PC-9 (cell line): ENCODE measurements around the gene MAP3K13. TPM values are rescaled to one million over a fixed set of nuclear protein-coding genes. Genes with fewer than 3 reads are reported as not detected.
"Not testable (repeated sequence)": the region's sequence is repeated elsewhere in the genome, so short reads cannot be mapped to it uniquely, and the experiment has no call there.

Source experiments
- BruUV-seq: library from RNA; stranded (reverse); fragments of 400-500 nt; replicated peaks from 2 replicates; lab custom pipeline; 2021; lab: Mats Ljungman, UMichigan
- CTCF ChIA-PET: fragments of 300-600 bp; sonication (Branson Sonifier 250); formaldehyde crosslinking; loops from one replicate; lab custom pipeline; 2022; ENCODE audit warnings: antibody characterized with exemption; lab: Charles Lee
- POLR2A ChIA-PET: fragments of 300-600 bp; sonication (Branson Sonifier 250); formaldehyde crosslinking; loops from one replicate; lab custom pipeline; 2022; ENCODE audit warnings: antibody characterized with exemption; ENCODE audit not compliant: unreplicated experiment; lab: Charles Lee
- DNase-seq, 2 experiments: peaks; one replicate each; pipeline versions ENCODE4 v3.0.0 to v3.0.0-alpha.2; 2015 to 2022; ENCODE audit warnings: mixed read lengths in 1 of 2
- H2AFZ ChIP-seq: fragments of 200-600 bp; sonication (generic); 2 replicates; pipeline ENCODE4 v1.8.1; 2017; ENCODE audit warnings: antibody characterized with exemption
- H3F3A ChIP-seq: fragments of 200-600 bp; sonication (generic); 2 replicates; pipeline ENCODE4 v1.8.1; 2017; ENCODE audit warnings: antibody characterized with exemption, mild to moderate bottlenecking, low read depth; ENCODE audit not compliant: insufficient read depth
- H3K27ac ChIP-seq: fragments of 200-600 bp; sonication (generic); 2 replicates; pipeline ENCODE4 v1.6.1; 2016; ENCODE audit warnings: mixed run types
- H3K27me3 ChIP-seq: fragments of 200-600 bp; sonication (generic); 2 replicates; pipeline ENCODE4 v1.6.1; 2016; ENCODE audit warnings: low read depth, mixed run types; ENCODE audit not compliant: insufficient read depth
- H3K36me3 ChIP-seq: fragments of 200-600 bp; sonication (generic); 2 replicates; pipeline ENCODE4 v1.6.1; 2016; ENCODE audit warnings: low read depth, mixed run types
- H3K4me1 ChIP-seq: fragments of 200-600 bp; sonication (generic); replicated peaks from 2 replicates; pipeline ENCODE4 v1.6.1; 2016; ENCODE audit warnings: mixed run types; ENCODE audit not compliant: insufficient read depth
- H3K4me2 ChIP-seq: fragments of 200-600 bp; sonication (generic); 2 replicates; pipeline ENCODE4 v1.6.1; 2017; ENCODE audit warnings: mixed run types
- H3K4me3 ChIP-seq: fragments of 200-600 bp; sonication (generic); 2 replicates; pipeline ENCODE4 v1.6.1; 2016; ENCODE audit warnings: mixed run types
- H3K79me2 ChIP-seq: fragments of 200-600 bp; sonication (generic); 2 replicates; pipeline ENCODE4 v1.6.1; 2017; ENCODE audit warnings: low read depth, mixed run types
- H3K9me2 ChIP-seq: fragments of 200-600 bp; sonication (generic); 2 replicates; pipeline ENCODE4 v1.8.1; 2017; ENCODE audit warnings: mild to moderate bottlenecking; ENCODE audit not compliant: insufficient read depth
- H3K9me3 ChIP-seq: fragments of 200-600 bp; sonication (generic); 2 replicates; pipeline ENCODE4 v1.8.1; 2016; ENCODE audit warnings: low read depth; ENCODE audit not compliant: insufficient read depth
- H4K20me1 ChIP-seq: fragments of 200-600 bp; sonication (generic); 2 replicates; pipeline ENCODE4 v1.8.1; 2017; ENCODE audit not compliant: insufficient read depth
- CTCF ChIP-seq: fragments of 200-600 bp; sonication (generic); conservative IDR thresholded peaks from 2 replicates; pipeline ENCODE4 v1.6.1; 2017; ENCODE audit warnings: mixed run types, antibody characterized with exemption, mild to moderate bottlenecking, moderate library complexity
- EZH2 ChIP-seq: fragments of 200-600 bp; sonication (generic); IDR thresholded peaks from 2 replicates; pipeline ENCODE4 v1.8.0; 2017; ENCODE audit warnings: antibody characterized with exemption, low read depth
- intact Hi-C: fragments of 100-400 bp; cut with micrococcal nuclease; formaldehyde crosslinking; loops from one replicate; pipeline ENCODE4 v1.10.0; 2022; ENCODE audit not compliant: unreplicated experiment
- total RNA-seq: library from RNA; stranded (reverse); gene quantifications from 2 replicates; pipeline ENCODE4 v1.2.3, GENCODE V29; 2021

MAP3K13 gene
- total RNA-seq, 1 experiment from 2014 or later: 65.5 TPM

- ChIA-PET CTCF (no interaction called here), POLR2A (no interaction called here)
- TF ChIP-seq CTCF (no peak), EZH2 (no peak)
- DNase-seq: no peak
- Histone ChIP-seq H3K9me2 (no peaks in the 10 kb centered on the region), H3K9me3 (no peaks in the 10 kb centered on the region), H3K36me3 (no peaks in the 10 kb centered on the region), H3K27me3 (no peaks in the 10 kb centered on the region), H4K20me1 (no peaks in the 10 kb centered on the region), H2AFZ (no peak overlapping the region), H3K79me2 (no peaks in the 10 kb centered on the region), H3K4me3 (no peak overlapping the region), H3K4me1 (no peaks in the 10 kb centered on the region), H3K27ac (no peak overlapping the region), H3K4me2 (no peak overlapping the region), H3F3A (no peaks in the 10 kb centered on the region)
- no TSS peak for BruUV-seq
- intact Hi-C loops: no loop called here
Observed at GRCh38 chr3:185371306-185372074, 8.6 kb downstream of the MAP3K13 start.

- no peaks in the 10 kb centered on the region for H3K4me1 ChIP-seq
- H3K36me3 ChIP-seq: no peaks in the 10 kb centered on the region
- no TSS peak for BruUV-seq
- TF ChIP-seq EZH2 (no peak), CTCF (no peak)
- DNase-seq: no peak
- ChIA-PET POLR2A (no interaction called here), CTCF (no interaction called here)
- intact Hi-C loops: no loop called here
- no peak overlapping the region for H2AFZ ChIP-seq
- no peaks in the 10 kb centered on the region for H3K79me2 ChIP-seq
- no peak overlapping the region for H3K4me2 ChIP-seq
- H3K27me3 ChIP-seq: no peaks in the 10 kb centered on the region
- peaks cover 3% of the 10 kb centered on the region; the same call in 1 of the 2 replicates for H4K20me1 ChIP-seq
- H3K4me3 ChIP-seq: no peak overlapping the region
- no peaks in the 10 kb centered on the region for H3F3A ChIP-seq
- H3K9me2 ChIP-seq: no peaks in the 10 kb centered on the region
- H3K9me3 ChIP-seq: no peaks in the 10 kb centered on the region
- H3K27ac ChIP-seq: no peak overlapping the region
Observed at GRCh38 chr3:185381320-185382058, 18.6 kb downstream of the MAP3K13 start.

GRCh38 chr3:185382154-185382553 is 19.2 kb downstream of the MAP3K13 start:
- Histone ChIP-seq H3K4me1 (no peaks in the 10 kb centered on the region), H3K27ac (no peak overlapping the region), H4K20me1 (peaks cover 3% of the 10 kb centered on the region; the same call in 1 of the 2 replicates), H3K27me3 (no peaks in the 10 kb centered on the region), H3K4me2 (no peak overlapping the region), H3F3A (no peaks in the 10 kb centered on the region), H3K36me3 (no peaks in the 10 kb centered on the region), H2AFZ (no peak overlapping the region), H3K9me2 (no peaks in the 10 kb centered on the region), H3K9me3 (no peaks in the 10 kb centered on the region), H3K79me2 (no peaks in the 10 kb centered on the region), H3K4me3 (no peak overlapping the region)
- CTCF ChIA-PET: no interaction called here
- no peak for TF ChIP-seq EZH2
- no peak for TF ChIP-seq CTCF
- POLR2A ChIA-PET: interaction anchor here (1.0 kb wide), 1 partner anchor 21 kb away, joined by 3 read pairs; no protein-coding TSS in a partner anchor
- DNase-seq: no peak
- intact Hi-C loops: no loop called here
- no TSS peak for BruUV-seq

- H3K4me3 ChIP-seq, POLR2A ChIA-PET, CTCF ChIA-PET, H3K27ac ChIP-seq, H3K36me3 ChIP-seq, DNase-seq, H3K4me1 ChIP-seq, H3F3A ChIP-seq, H3K4me2 ChIP-seq, H3K79me2 ChIP-seq, H3K9me2 ChIP-seq, intact Hi-C loops, H3K9me3 ChIP-seq, BruUV-seq, H2AFZ ChIP-seq, H4K20me1 ChIP-seq, H3K27me3 ChIP-seq: not testable (repeated sequence)
Observed at GRCh38 chr3:185386515-185386914, 23.6 kb downstream of the MAP3K13 start.
